GM18499 (cell line): ENCODE data around the gene LCMT2.

Source experiments
- ATAC-seq: cut with Tn5 transposase; IDR thresholded peaks from one replicate; pipeline ENCODE4 v1.9.1; 2021; ENCODE audit warnings: moderate number of reproducible peaks; ENCODE audit not compliant: insufficient read depth, unreplicated experiment

LCMT2 gene, protein sequence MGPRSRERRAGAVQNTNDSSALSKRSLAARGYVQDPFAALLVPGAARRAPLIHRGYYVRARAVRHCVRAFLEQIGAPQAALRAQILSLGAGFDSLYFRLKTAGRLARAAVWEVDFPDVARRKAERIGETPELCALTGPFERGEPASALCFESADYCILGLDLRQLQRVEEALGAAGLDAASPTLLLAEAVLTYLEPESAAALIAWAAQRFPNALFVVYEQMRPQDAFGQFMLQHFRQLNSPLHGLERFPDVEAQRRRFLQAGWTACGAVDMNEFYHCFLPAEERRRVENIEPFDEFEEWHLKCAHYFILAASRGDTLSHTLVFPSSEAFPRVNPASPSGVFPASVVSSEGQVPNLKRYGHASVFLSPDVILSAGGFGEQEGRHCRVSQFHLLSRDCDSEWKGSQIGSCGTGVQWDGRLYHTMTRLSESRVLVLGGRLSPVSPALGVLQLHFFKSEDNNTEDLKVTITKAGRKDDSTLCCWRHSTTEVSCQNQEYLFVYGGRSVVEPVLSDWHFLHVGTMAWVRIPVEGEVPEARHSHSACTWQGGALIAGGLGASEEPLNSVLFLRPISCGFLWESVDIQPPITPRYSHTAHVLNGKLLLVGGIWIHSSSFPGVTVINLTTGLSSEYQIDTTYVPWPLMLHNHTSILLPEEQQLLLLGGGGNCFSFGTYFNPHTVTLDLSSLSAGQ

DNA sequence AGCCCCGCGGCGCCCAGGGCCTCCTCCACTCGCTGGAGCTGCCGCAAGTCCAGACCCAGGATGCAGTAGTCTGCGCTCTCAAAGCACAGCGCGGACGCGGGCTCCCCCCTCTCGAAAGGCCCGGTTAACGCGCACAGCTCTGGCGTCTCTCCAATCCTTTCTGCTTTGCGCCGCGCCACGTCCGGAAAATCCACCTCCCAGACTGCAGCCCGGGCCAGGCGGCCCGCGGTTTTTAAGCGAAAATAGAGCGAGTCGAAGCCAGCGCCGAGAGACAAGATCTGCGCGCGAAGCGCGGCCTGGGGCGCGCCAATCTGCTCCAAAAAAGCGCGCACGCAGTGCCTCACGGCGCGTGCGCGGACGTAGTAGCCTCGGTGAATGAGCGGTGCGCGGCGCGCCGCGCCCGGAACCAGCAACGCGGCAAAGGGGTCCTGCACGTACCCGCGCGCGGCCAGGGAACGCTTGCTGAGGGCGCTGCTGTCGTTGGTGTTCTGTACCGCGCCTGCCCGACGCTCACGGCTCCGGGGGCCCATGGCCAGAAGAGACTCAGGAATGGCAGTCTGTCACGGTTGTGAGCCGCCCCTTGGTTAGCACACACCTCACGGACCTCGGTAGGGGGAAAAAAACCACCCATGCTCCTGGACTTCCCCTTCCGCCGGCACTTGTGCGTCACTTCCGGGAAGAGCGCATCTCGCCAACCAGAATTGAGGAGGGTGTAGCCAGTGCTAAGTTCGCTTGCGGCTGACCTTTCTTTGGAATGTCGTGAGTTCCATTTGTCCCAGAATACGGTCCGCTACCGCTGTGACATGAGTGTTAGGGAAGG lies at the start of gene LCMT2:
Gene LCMT2 (minus strand): TSS at position 614 of the 820 bp plus-strand sequence. CDS start 84 bp downstream, at position 530.
- peak; percentile 73 for ATAC-seq

DNA sequence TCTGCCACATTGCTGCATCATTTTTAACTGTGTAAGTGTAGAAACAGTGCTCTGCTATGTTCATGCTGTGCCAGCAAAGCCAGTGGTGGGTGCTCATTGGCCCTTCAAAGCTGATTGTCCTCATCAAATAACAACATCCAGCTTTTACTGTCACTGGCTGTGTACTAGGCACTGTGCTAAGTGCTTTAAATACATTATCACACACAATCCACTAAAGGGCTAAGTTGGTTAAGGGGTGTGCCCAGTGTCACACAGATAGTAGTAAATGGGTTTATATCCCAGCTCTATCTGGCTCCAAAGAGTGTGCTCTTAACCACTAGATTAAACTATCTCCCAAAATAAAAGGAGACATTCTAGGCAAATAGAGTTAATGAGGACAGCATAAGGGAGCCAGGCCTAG lies 48.2 kb upstream of the LCMT2 start:
- no peak for ATAC-seq

DNA sequence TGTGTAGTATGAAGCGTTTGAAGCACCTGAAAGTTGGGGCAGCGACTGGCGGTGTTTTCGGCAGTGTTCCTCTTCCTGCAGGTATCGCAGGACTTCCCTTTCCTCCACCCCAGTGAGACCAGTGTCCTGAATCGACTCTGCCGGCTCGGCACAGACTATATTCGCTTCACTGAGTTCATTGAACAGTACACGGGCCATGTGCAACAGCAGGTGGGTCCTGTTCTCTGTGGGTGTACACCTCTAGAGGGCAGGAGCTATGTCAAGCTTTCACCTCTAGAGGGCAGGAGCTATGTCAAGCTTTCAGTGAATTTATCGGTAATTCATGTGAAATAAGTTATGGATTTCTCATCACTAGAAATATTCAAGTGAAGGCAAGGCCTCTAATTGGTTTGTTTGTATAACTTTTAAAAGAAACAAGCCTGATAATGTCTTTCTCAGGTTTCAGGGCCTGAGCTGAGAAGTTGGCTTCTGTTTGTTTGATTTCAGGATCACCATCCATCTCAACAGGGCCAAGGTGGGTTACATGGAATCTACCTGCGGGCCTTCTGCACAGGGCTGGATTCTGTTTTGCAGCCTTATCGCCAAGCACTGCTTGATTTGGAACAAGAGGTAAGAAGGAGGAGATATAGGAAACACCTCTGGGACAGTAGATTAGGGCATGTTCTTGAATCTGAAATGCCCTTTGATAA lies 45.8 kb upstream of the LCMT2 start:
- no peak for ATAC-seq

DNA sequence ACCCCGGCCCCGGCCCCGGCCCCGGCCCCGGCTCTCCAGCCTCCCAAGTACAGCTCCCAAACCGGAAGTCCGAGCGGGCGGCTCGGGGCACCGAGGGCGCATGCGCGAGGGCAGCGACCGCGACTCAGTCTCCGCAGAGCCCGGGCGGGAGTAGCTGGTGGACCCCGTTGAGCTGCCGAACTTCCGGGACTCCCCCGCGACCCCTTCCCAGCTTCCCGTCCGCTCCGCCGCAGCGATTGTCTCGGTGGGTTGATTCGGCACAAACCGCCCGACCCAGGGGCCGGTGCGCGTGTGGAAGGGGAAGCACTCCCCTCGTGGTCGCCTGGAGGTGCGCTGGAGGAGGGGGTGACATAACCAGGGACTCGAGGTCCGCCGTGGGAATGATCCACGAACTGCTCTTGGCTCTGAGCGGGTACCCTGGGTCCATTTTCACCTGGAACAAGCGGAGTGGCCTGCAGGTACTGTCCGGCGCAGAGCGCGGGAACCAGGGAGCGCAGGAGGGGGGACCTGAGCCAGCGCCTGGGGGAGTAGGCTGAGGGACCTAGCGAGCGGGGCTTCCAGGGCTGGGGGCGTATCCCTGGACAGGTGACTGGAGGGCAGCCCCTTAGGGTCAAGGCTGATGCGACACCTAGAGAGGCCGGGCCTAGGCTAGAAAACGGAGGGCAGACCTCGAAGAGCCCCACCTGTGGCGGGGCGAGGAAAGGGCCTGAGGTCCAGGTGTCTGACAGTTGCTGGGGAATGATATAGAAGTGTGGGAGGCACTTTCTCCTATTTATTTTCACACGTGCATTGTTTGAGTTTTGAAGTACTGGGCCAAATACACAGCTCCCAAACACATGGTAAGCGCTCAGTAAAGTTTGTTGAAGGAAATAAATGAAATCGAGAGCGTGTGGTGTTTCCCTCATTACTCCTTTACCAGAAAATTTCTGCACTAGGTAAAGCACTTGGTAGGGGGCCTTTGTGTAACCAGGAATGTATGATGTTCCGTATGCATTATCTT lies 40.9 kb upstream of the LCMT2 start, which contains the start of the genes TUBGCP4 and ZSCAN29:
Gene TUBGCP4 (plus strand): TSS at position 127 of the 1,000 bp plus-strand sequence. CDS start 254 bp downstream, at position 381.
Gene ZSCAN29 (minus strand): TSS at position 69 of the 1,000 bp plus-strand sequence. CDS start 1,130 bp downstream, outside the sequence.
- ATAC-seq = no peak

DNA sequence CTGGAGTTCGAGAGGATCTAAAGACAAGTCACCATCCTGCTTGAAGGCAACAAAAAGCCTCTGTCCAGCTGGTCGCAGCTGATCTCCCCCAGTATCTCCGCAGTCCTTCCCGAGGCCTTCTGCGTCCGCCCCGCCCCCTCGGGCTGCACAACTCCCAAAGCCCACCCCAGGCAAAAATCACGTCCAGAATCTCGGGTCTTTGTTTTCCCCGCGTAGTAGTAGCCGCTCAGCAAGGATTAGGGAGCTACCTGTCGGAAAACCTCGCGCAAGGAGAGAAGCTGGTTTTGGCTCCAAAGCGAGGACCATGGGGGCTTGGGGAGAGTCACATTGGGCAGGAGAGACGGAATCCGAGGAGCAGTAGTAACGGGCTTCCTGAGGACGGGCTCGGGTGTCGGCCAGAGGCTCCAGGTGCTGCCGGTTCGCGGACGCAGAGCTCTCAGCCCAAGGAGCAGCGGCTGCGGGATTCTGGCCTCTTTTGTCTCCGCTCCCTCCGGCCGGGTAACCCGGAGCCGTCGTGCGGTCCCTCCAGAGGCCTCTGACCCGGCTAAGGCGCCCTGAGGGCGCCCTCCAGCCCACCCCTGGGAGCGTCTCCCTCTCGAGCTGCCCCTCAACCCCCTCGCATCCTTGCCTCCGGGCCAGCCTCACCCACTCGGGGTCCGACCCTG lies 40.1 kb upstream of the LCMT2 start:
- ATAC-seq = no peak

DNA sequence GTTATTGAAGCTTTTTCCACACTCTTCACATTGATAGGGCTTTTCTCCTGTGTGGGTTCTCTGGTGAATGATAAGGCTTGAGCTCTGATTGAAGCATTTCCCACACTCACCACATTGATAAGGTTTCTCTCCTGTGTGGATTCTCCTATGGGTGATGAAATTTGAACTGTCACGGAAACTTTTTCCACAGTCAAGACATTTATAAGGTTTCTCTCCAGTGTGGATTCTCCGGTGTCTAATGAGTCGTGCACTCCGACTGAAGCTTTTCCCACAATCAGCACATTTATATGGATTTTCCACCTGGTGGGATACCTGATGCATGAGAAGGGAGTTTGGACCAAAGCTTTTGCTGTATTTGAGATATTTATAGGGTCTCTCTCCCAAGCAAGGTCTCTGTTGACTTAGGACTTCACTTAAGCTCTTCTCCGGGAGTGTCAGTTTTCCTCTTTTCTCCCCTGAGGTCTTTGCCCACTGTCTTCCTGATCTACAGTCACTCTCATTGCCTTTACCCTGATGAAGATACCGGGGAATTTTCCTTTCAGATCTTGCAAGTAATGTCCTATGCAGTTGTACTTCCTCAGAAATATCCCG lies 31.0 kb upstream of the LCMT2 start:
- no peak for ATAC-seq

DNA sequence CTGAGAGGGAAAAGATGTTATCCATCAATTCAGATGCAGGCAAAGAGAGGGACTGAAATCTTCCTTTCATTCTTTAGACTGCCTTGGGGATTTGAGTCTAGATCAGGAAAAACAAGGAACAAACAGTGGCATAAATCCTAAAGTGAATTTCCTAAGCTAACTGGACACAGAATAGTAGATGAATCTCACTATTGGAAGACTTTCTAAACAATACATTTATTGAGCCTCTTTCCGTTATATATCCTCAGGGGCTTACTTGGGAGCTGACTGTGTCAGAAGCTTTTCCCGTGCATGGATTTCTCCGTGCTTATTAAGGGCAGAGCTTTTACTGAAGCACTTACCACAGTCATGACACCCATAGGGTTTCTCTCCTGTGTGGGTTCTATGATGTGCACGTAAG lies 30.4 kb upstream of the LCMT2 start:
- no peak for ATAC-seq

DNA sequence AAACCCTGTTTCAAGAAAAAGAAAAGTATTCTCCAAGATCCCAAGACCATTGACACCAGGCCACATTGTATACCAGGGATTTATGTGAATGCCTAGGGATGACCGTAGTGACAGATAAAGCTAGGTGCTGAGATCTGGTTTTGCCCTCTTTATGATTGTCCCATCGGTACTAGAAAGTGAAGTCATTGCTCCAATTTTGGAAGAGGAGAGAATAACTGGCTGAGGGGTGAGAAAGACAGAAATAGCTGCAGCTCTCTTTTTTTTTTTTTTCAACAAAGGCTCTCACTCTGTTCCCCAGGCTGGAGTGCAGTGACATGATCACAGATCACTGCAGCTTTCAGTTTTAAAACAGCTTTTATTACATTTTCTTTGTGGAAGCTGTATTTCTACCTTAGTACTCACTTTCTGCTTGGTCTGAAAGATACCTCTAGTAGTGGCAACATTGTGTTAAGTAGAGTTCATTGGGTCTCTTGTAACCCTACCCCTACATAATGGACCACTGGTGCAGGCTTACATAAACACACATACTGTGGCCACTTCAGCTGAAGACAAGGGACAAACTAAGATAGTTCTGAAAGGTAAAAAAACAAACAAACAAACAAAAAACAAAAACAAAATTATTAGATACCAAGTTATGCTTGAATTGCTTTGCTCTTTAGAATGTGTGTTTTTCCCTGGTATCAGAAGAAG lies 22.5 kb upstream of the LCMT2 start:
- ATAC-seq = no peak

DNA sequence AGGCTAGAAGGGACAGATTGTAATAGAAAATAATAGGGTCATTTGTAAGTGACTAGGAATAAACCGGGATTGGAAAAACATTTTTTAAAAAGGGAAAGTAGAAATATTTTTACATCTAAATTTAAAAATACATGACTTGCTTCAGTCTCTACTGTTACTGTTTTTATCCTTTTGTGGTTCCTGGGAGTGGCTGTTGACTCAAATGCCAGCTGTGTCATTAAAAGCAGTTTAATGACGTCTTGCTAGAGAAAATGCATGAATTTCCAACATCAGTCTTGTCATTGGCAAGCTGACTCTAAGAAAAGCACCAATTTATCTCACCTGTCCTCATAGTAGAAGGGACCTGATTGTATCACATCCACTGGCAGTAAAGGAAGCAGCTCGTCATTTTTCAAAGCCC lies 16.7 kb upstream of the LCMT2 start:
- ATAC-seq = no peak

DNA sequence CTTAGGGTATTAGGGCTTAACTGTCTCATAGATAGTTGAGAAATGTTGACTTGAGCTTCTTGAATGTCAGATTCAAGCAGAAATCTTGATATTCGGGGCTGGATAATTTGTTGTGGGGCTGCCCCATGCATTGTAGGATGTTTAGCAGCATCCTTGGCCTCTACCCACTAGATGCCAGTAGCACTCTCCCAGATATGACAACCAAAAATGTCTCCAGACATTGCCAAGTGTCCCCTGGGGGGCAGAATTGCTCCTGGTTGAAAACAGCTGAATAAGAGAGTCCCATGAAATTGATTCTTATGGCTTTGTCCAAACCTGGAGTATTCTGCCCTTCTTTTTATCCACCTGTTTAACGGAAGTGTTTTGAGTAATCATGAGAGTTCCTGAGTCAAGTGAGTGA lies 15.9 kb upstream of the LCMT2 start:
- ATAC-seq = no peak

DNA sequence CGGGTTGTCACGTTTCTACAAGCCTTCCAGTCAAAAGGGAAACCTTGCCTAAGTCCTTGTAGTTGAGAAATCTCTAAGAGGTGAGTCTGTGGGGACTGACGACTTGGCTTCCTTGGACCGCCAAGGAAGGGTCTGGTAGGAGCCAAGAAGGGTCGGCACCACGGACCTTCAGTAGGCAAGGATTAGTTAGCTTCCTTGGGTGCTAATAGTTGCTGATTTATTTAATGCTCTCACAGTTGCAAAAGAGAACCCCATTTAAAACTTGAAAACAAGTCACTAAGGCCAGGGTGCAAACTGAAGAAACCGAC lies 361 bp upstream of the LCMT2 start:
- ATAC-seq = peak; percentile 18

DNA sequence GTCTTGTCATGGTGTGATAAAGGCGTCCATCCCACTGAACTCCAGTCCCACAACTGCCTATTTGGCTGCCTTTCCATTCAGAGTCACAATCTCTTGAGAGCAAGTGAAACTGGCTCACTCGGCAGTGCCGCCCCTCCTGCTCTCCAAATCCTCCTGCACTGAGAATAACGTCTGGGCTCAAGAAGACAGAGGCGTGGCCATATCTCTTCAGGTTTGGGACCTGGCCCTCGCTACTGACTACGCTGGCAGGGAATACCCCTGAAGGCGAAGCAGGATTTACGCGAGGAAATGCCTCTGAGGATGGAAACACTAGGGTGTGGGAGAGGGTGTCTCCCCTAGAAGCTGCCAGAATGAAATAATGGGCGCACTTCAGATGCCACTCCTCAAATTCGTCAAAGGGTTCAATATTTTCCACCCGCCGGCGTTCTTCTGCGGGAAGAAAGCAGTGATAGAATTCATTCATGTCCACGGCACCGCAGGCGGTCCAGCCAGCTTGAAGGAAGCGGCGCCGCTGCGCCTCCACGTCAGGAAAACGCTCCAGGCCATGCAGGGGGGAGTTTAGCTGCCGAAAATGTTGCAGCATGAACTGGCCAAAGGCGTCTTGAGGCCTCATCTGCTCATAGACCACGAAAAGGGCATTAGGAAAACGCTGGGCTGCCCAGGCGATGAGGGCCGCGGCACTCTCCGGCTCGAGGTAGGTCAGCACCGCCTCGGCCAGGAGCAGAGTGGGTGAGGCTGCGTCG lies 985 bp downstream of the LCMT2 start:
- ATAC-seq = no peak

DNA sequence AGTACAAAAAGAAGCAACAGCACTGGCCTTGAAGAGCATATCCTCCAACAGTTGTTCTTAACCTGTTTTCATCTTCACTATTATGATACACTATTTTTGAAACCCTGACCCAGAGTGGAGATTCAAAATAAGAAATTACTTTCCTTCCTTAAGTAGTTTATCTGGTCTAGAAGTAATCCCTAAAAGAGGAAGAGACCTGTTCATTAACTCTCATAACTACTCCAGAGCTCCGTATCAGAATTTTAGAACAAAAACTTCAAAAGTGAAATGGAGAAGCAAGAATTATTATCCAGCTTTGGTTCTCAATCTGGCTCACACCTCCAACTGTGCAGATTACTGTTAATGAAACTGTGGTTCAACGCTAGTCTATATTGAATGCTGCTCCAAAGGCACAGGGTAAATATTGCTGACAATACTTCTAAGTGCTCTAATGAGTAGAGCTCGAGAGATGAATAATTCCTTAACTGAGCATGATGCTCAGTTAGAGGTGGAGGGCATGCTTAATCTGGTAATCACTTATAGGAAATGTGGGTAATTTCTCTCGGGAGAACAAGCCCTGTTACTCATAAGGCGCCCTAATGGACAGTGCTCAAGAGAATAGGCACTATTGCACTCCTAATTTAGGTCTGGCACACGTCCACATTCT lies 5.2 kb downstream of the LCMT2 start:
- no peak for ATAC-seq

DNA sequence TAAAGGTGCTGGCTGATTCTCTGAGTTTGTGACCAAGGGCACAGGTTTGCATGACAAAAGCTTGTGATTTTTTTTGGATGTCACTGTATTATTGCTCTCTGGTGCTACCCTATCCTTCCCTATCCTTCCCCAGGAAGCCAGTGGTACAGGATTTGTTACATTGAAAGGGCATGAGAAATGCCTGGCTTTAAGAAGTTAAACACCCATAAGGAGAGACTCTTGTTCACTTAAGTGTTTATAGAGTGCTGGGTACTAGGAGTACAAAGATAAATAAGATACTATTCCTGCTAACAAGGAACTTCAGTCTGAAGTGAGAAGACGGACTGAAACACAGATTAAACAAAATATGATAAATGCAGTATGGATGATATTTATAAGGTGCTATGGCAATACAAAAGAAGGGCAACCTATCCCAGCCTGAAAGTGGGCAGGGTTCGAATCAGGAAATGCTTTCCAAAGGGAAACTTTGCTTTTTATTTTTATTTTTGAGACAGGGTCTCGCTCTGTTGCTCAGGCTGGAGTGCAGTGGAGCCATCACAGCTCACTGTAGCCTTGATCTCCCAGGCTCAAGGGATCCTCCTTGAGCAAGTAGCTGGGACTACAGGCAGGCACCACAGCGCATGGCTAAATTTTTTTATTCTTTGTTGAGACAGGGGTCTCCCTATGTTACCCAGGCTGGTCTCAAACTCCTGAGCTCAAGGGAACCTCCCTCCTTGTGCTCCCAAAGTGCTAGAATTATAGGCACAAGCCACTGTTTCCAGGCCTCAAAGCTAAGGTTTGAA lies 11.2 kb downstream of the LCMT2 start:
- ATAC-seq = no peak

DNA sequence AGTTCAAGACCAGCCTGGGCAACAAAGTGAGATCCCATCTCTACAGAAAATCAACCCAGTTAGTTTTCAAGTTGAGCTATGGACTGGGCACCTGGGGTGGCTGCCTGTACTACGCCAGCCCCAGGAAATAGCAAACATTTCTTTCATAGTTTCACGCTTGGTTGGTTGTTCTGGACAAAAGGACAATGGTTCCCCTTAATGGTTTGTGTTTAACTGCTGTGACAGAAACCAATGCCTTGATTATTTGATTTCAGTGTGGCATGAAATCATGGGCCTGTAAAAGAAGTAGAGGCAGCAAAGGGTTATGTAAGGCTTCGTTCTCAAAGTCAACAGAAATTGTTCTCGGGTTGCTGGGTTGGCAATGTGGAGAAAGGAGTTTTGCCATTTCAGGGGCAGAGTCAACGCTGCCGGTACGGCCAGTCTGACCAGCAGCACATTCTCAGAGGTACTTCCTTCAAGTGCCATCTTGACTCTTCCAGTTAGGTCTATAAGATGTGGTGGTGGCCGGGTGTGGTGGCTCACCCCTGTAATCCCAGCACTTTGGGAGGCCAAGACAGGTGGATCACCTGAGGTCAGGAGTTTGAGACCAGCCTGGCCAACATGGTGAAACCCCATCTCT lies 12.7 kb downstream of the LCMT2 start:
- ATAC-seq = no peak
